Adipocyte (in vitro differentiated cells): ENCODE measurements around the gene ACTR2.

Experiments used
- DNase-seq: peaks from one replicate; pipeline ENCODE4 v3.0.0-alpha.2; 2015; ENCODE audit warnings: low read depth
- H3K27me3 ChIP-seq: replicated peaks from 2 replicates; pipeline ENCODE4 v1.7.0; 2013; ENCODE audit warnings: mild to moderate bottlenecking, low read length, moderate library complexity; ENCODE audit not compliant: control insufficient read depth, insufficient read depth
- H3K36me3 ChIP-seq: 2 replicates; pipeline ENCODE4 v1.7.0; 2013; ENCODE audit warnings: low read length, mild to moderate bottlenecking, moderate library complexity; ENCODE audit not compliant: control insufficient read depth, insufficient read depth, severe bottlenecking
- H3K4me1 ChIP-seq: 2 replicates; pipeline ENCODE4 v1.7.0; 2013; ENCODE audit warnings: mild to moderate bottlenecking, low read length, moderate library complexity; ENCODE audit not compliant: control insufficient read depth, insufficient read depth
- H3K4me3 ChIP-seq: 2 replicates; pipeline ENCODE4 v1.7.0; 2013; ENCODE audit warnings: mild to moderate bottlenecking, low read length, moderate library complexity
- H3K9ac ChIP-seq: 2 replicates; pipeline ENCODE4 v1.7.0; 2013; ENCODE audit warnings: mild to moderate bottlenecking, low read length, moderate library complexity
- H3K9me3 ChIP-seq: 2 replicates; pipeline ENCODE4 v1.7.0; 2013; ENCODE audit warnings: mild to moderate bottlenecking, low read length, moderate library complexity; ENCODE audit not compliant: control insufficient read depth

ACTR2 gene

GRCh38 chr2:65281627-65282351 lies 54.2 kb downstream of the ACTR2 start:
- Histone ChIP-seq H3K9ac (peak overlapping the region; percentile 45), H3K36me3 (no peaks in the 10 kb centered on the region), H3K4me3 (peak overlapping the region; percentile 53), H3K27me3 (no peaks in the 10 kb centered on the region), H3K4me1 (peaks cover 29% of the 10 kb centered on the region), H3K9me3 (no peaks in the 10 kb centered on the region)
- no peak for DNase-seq

GRCh38 chr2:65282477-65283053 lies 54.9 kb downstream of the ACTR2 start:
- no peaks in the 10 kb centered on the region for H3K36me3 ChIP-seq
- DNase-seq = no peak
- H3K27me3 ChIP-seq = no peaks in the 10 kb centered on the region
- H3K9me3 ChIP-seq = no peaks in the 10 kb centered on the region
- no peak overlapping the region for H3K9ac ChIP-seq
- no peak overlapping the region for H3K4me3 ChIP-seq
- peaks cover 21% of the 10 kb centered on the region for H3K4me1 ChIP-seq

GRCh38 chr2:65287364-65287763 lies 59.7 kb downstream of the ACTR2 start:
- H3K9me3 ChIP-seq = no peaks in the 10 kb centered on the region

GRCh38 chr2:65291216-65292105 lies 63.8 kb downstream of the ACTR2 start:
- Histone ChIP-seq H3K9ac (no peak overlapping the region), H3K36me3 (no peaks in the 10 kb centered on the region), H3K4me1 (peaks cover 9% of the 10 kb centered on the region), H3K9me3 (no peaks in the 10 kb centered on the region), H3K27me3 (peaks cover 5% of the 10 kb centered on the region), H3K4me3 (no peak overlapping the region)
- DNase-seq = no peak

More at GRCh38 chr2:65287364-65287763, 59.7 kb downstream of the ACTR2 start:
- Histone ChIP-seq H3K4me1 (peaks cover 9% of the 10 kb centered on the region), H3K9ac (no peak overlapping the region), H3K4me3 (no peak overlapping the region), H3K27me3 (no peaks in the 10 kb centered on the region), H3K36me3 (no peaks in the 10 kb centered on the region)
- no peak for DNase-seq

- no peaks in the 10 kb centered on the region for H3K9me3 ChIP-seq
- no peak overlapping the region for H3K9ac ChIP-seq
- H3K4me1 ChIP-seq = peaks cover 9% of the 10 kb centered on the region
- peaks cover 5% of the 10 kb centered on the region for H3K27me3 ChIP-seq
- DNase-seq = no peak
- H3K36me3 ChIP-seq = no peaks in the 10 kb centered on the region
- H3K4me3 ChIP-seq = no peak overlapping the region
Measured at GRCh38 chr2:65292106-65292400, 64.4 kb downstream of the ACTR2 start.

- Histone ChIP-seq H3K4me3 (no peak overlapping the region), H3K9ac (no peak overlapping the region), H3K9me3 (no peaks in the 10 kb centered on the region), H3K36me3 (no peaks in the 10 kb centered on the region), H3K27me3 (peaks cover 5% of the 10 kb centered on the region), H3K4me1 (peaks cover 9% of the 10 kb centered on the region)
- no peak for DNase-seq
Measured at GRCh38 chr2:65292461-65293011, 64.9 kb downstream of the ACTR2 start.

- Histone ChIP-seq H3K27me3 (peaks cover 5% of the 10 kb centered on the region), H3K9ac (no peak overlapping the region), H3K36me3 (no peaks in the 10 kb centered on the region), H3K4me3 (no peak overlapping the region), H3K4me1 (peaks cover 9% of the 10 kb centered on the region), H3K9me3 (no peaks in the 10 kb centered on the region)
- no peak for DNase-seq
Measured at GRCh38 chr2:65293376-65293775, 65.7 kb downstream of the ACTR2 start.

GRCh38 chr2:65294136-65294535 lies 66.5 kb downstream of the ACTR2 start:
- no peak for DNase-seq
- no peaks in the 10 kb centered on the region for H3K9me3 ChIP-seq
- H3K9ac ChIP-seq = no peak overlapping the region
- peaks cover 10% of the 10 kb centered on the region for H3K4me1 ChIP-seq
- peaks cover 5% of the 10 kb centered on the region for H3K27me3 ChIP-seq
- no peaks in the 10 kb centered on the region for H3K36me3 ChIP-seq
- H3K4me3 ChIP-seq = no peak overlapping the region

- Histone ChIP-seq H3K27me3 (peaks cover 5% of the 10 kb centered on the region), H3K4me1 (peaks cover 16% of the 10 kb centered on the region), H3K9me3 (no peaks in the 10 kb centered on the region), H3K4me3 (no peak overlapping the region), H3K9ac (no peak overlapping the region), H3K36me3 (no peaks in the 10 kb centered on the region)
- DNase-seq = no peak
Measured at GRCh38 chr2:65294701-65295100, 67.1 kb downstream of the ACTR2 start.

GRCh38 chr2:65296971-65297370 lies 69.3 kb downstream of the ACTR2 start:
- no peak for DNase-seq
- Histone ChIP-seq H3K27me3 (peaks cover 5% of the 10 kb centered on the region), H3K4me1 (peaks cover 38% of the 10 kb centered on the region), H3K4me3 (no peak overlapping the region), H3K9ac (no peak overlapping the region), H3K9me3 (no peaks in the 10 kb centered on the region), H3K36me3 (no peaks in the 10 kb centered on the region)

- Histone ChIP-seq H3K9ac (no peak overlapping the region), H3K4me3 (no peak overlapping the region), H3K36me3 (no peaks in the 10 kb centered on the region), H3K4me1 (peaks cover 38% of the 10 kb centered on the region), H3K27me3 (peaks cover 5% of the 10 kb centered on the region), H3K9me3 (no peaks in the 10 kb centered on the region)
- DNase-seq = no peak
Measured at GRCh38 chr2:65297544-65297943, 69.9 kb downstream of the ACTR2 start.
